Neural cell (in vitro differentiated cells): Measurements from ENCODE around the gene GNG2. TPM values are rescaled to one million over a fixed set of nuclear protein-coding genes. Genes with fewer than 3 reads are reported as not detected.

ENCODE experiments used
- H2AFZ ChIP-seq: fragments of 200-600, 300-800 bp; sonication (generic), shearing (Covaris generic); 2 replicates; pipeline ENCODE4 v1.6.0; 2014; ENCODE audit warnings: low read depth, mild to moderate bottlenecking, antibody characterized with exemption, low read length, moderate library complexity
- H3F3A ChIP-seq: fragments of 200-600 bp; shearing (Covaris generic); 2 replicates; pipeline ENCODE4 v1.6.1; 2016; ENCODE audit warnings: mild to moderate bottlenecking, moderate library complexity, mixed read lengths, antibody characterized with exemption, low read length; ENCODE audit not compliant: insufficient read depth, poor library complexity, severe bottlenecking
- H3K27ac ChIP-seq: fragments of 200-600, 300-800 bp; sonication (generic), shearing (Covaris generic); 2 replicates; pipeline ENCODE4 v1.5.1; 2014; ENCODE audit warnings: mild to moderate bottlenecking, low read length, moderate library complexity
- H3K27me3 ChIP-seq: fragments of 300-800, 200-600 bp; sonication (generic), shearing (Covaris generic); 2 replicates; pipeline ENCODE4 v1.6.0; 2014; ENCODE audit warnings: mild to moderate bottlenecking, low read depth, low read length, moderate library complexity; ENCODE audit not compliant: insufficient read depth
- H3K36me3 ChIP-seq: fragments of 300-800, 200-600 bp; sonication (generic), shearing (Covaris generic); 2 replicates; pipeline ENCODE4 v1.5.1; 2014; ENCODE audit warnings: mild to moderate bottlenecking, antibody characterized with exemption, low read length, moderate library complexity; ENCODE audit not compliant: insufficient read depth
- H3K4me2 ChIP-seq: fragments of 300-800, 200-600 bp; sonication (generic), shearing (Covaris generic); 2 replicates; pipeline ENCODE4 v1.6.0; 2014; ENCODE audit warnings: mild to moderate bottlenecking, low read length
- H3K4me3 ChIP-seq: fragments of 300-800, 200-600 bp; sonication (generic), shearing (Covaris generic); 2 replicates; pipeline ENCODE4 v1.5.1; 2014; ENCODE audit warnings: mild to moderate bottlenecking, low read length, moderate library complexity
- H3K79me2 ChIP-seq: fragments of 200-600 bp; shearing (Covaris generic); replicated peaks from 2 replicates; pipeline ENCODE4 v1.6.0; 2014; ENCODE audit warnings: mild to moderate bottlenecking, low read length, moderate library complexity; ENCODE audit not compliant: insufficient read depth
- H3K9ac ChIP-seq: fragments of 300-800, 200-600 bp; sonication (generic), shearing (Covaris generic); 2 replicates; pipeline ENCODE4 v1.6.1; 2016; ENCODE audit warnings: mild to moderate bottlenecking, low read length, mixed read lengths
- H3K9me2 ChIP-seq: fragments of 200-600 bp; shearing (Covaris generic); 2 replicates; pipeline ENCODE4 v1.6.1; 2016; ENCODE audit warnings: mild to moderate bottlenecking, low read length, mixed read lengths; ENCODE audit not compliant: insufficient read depth
- H3K9me3 ChIP-seq: fragments of 200-600, 300-800 bp; sonication (generic), shearing (Covaris generic); 2 replicates; pipeline ENCODE4 v1.6.1; 2016; ENCODE audit warnings: mild to moderate bottlenecking, mixed run types, low read length, moderate library complexity, mixed read lengths
- H4K20me1 ChIP-seq: fragments of 200-600 bp; shearing (Covaris generic); 2 replicates; pipeline ENCODE4 v1.6.1; 2016; ENCODE audit warnings: mild to moderate bottlenecking, mixed run types; ENCODE audit not compliant: insufficient read depth
- MXI1 ChIP-seq: fragments of 450-650 bp; conservative IDR thresholded peaks from 2 replicates; pipeline ENCODE4 v1.6.1; 2014; ENCODE audit warnings: antibody characterized with exemption, mild to moderate bottlenecking; ENCODE audit not compliant: poor library complexity, severe bottlenecking
- RAD21 ChIP-seq: fragments of 450-650 bp; conservative IDR thresholded peaks from 2 replicates; pipeline ENCODE4 v1.6.1; 2014; ENCODE audit warnings: antibody characterized with exemption, mild to moderate bottlenecking, moderate library complexity
- SMC3 ChIP-seq: fragments of 450-650 bp; conservative IDR thresholded peaks from 2 replicates; pipeline ENCODE4 v1.6.1; 2014; ENCODE audit warnings: antibody characterized with exemption, mild to moderate bottlenecking, moderate library complexity; ENCODE audit not compliant: poor library complexity
- TAF1 ChIP-seq: IDR thresholded peaks from 2 replicates; pipeline ENCODE4 v1.6.1; 2012; ENCODE audit warnings: low read depth
- polyA plus RNA-seq: library from polyadenylated mRNA; depleted of rRNA; stranded (reverse); fragments of >200 nt; gene quantifications from 2 replicates; pipeline ENCODE4 v1.2.3, GENCODE V29; 2014
- TF ChIP-seq, protein P1 (sequence below): IDR thresholded peaks from 2 replicates; pipeline ENCODE4 v1.6.1; 2012; ENCODE audit warnings: borderline replicate concordance

GNG2 gene
- polyA plus RNA-seq, 1 donor from 2014 or later = 515 TPM

DNA sequence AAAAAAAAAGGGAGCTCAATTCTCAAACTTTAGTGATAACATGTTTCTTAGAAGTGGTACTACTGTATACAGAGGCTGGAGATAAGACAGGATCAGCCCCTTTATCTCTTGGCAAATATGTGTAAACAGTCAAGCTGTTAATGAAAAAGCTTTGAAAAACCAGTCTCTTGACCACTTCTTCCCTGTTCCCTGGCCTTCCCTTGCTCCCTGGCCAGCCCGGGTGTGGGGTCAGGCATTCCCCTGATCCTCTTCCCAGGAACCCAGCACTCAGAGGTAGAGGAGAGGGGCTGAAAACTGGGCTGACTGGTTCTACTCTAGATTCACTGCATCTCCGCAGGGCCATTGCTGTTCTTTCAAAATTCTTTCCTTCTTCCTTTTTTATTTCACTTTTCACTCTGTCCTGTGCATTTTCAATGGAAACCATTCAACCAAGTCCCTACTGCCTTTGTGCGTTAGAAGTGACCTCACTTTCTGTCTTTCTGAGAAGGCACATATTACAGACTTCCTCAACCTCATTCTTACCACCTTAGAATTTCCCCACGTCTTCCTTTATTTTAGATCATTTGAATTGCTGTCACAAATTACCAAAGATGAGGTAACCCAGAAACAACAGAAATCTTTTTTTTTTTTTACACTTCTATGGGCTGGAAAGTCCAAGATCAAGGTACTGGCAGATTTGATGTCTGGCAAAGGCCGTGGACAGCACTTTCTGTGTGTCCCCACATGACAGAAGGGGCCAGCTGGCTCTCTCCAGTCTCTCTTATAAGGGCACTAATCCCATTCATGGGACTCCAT lies 5.7 kb downstream of the GNG2 start:
- Histone ChIP-seq H3K27ac (no peak overlapping the region), H3K4me2 (no peak overlapping the region), H3K9me3 (no peaks in the 10 kb centered on the region), H3F3A (no peaks in the 10 kb centered on the region), H4K20me1 (peaks cover 25% of the 10 kb centered on the region), H2AFZ (no peak overlapping the region), H3K79me2 (peaks cover 98% of the 10 kb centered on the region), H3K36me3 (no peaks in the 10 kb centered on the region), H3K9me2 (no peaks in the 10 kb centered on the region), H3K9ac (no peak overlapping the region), H3K4me3 (no peak overlapping the region), H3K27me3 (no peaks in the 10 kb centered on the region)
- TF ChIP-seq TAF1 (no peak), MXI1 (no peak), SMC3 (no peak), RAD21 (no peak)
- TF ChIP-seq, protein P1, sequence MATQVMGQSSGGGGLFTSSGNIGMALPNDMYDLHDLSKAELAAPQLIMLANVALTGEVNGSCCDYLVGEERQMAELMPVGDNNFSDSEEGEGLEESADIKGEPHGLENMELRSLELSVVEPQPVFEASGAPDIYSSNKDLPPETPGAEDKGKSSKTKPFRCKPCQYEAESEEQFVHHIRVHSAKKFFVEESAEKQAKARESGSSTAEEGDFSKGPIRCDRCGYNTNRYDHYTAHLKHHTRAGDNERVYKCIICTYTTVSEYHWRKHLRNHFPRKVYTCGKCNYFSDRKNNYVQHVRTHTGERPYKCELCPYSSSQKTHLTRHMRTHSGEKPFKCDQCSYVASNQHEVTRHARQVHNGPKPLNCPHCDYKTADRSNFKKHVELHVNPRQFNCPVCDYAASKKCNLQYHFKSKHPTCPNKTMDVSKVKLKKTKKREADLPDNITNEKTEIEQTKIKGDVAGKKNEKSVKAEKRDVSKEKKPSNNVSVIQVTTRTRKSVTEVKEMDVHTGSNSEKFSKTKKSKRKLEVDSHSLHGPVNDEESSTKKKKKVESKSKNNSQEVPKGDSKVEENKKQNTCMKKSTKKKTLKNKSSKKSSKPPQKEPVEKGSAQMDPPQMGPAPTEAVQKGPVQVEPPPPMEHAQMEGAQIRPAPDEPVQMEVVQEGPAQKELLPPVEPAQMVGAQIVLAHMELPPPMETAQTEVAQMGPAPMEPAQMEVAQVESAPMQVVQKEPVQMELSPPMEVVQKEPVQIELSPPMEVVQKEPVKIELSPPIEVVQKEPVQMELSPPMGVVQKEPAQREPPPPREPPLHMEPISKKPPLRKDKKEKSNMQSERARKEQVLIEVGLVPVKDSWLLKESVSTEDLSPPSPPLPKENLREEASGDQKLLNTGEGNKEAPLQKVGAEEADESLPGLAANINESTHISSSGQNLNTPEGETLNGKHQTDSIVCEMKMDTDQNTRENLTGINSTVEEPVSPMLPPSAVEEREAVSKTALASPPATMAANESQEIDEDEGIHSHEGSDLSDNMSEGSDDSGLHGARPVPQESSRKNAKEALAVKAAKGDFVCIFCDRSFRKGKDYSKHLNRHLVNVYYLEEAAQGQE = no peak

DNA sequence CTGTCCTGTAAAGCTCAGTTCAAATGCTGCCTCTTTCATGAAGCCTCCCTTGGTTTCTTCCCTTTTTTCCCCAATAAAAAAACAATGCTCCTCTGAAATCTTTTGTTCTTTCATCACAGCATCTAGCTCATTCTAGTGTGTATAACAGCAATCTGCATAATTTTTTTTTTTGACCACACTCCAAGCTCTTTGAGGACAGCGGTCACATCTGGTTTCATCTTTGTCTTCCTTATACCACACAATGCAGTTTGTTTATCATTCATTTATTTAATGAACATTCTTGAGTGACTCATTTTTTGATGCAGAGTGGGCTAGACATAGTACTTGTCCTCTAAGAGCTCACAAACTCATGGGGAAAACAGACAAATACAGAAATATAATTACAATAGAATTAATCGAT lies 7.3 kb downstream of the GNG2 start:
- no peaks in the 10 kb centered on the region for H3K9me2 ChIP-seq
- peaks cover 3% of the 10 kb centered on the region for H3F3A ChIP-seq
- no peak overlapping the region for H3K9ac ChIP-seq
- no peak overlapping the region for H3K4me3 ChIP-seq
- TF ChIP-seq MXI1 = no peak
- TF ChIP-seq SMC3 = no peak
- TF ChIP-seq, protein P1 = no peak
- no peaks in the 10 kb centered on the region for H3K27me3 ChIP-seq
- peaks cover 29% of the 10 kb centered on the region for H4K20me1 ChIP-seq
- no peak overlapping the region for H3K4me2 ChIP-seq
- H3K27ac ChIP-seq = no peak overlapping the region
- H3K9me3 ChIP-seq = no peaks in the 10 kb centered on the region
- H2AFZ ChIP-seq = no peak overlapping the region
- peaks cover 98% of the 10 kb centered on the region for H3K79me2 ChIP-seq
- no peaks in the 10 kb centered on the region for H3K36me3 ChIP-seq
